GM18498 (cell line): ENCODE data around the gene ZNF550.
A peak's percentile ranks its signal among the peaks of the same experiment; 100 is the strongest.
"Not testable (repeated sequence)": the region's sequence is repeated elsewhere in the genome, so short reads cannot be mapped to it uniquely, and the experiment has no call there.

Experiments
- ATAC-seq: cut with Tn5 transposase; IDR thresholded peaks from one replicate; pipeline ENCODE4 v1.9.1; 2021; ENCODE audit warnings: mild to moderate bottlenecking, moderate library complexity; ENCODE audit not compliant: unreplicated experiment

The ZNF550 gene

GRCh38 chr19:57537953-57538547 is 21.6 kb downstream of the ZNF550 start:
- no peak for ATAC-seq

- peak; percentile 99 for ATAC-seq
Measured at GRCh38 chr19:57527136-57527881, 32.4 kb downstream of the ZNF550 start, which contains the start of gene ZNF549. Gene ZNF549, plus strand, starts transcription at chr19:57527356. Its CDS starts 218 bp downstream, at chr19:57527574.

GRCh38 chr19:57518021-57518420 is 41.6 kb downstream of the ZNF550 start:
- not testable (repeated sequence) for ATAC-seq

- no peak for ATAC-seq
Measured at GRCh38 chr19:57515255-57515654, 44.4 kb downstream of the ZNF550 start.

GRCh38 chr19:57512845-57513244 is 46.8 kb downstream of the ZNF550 start:
- ATAC-seq: no peak

GRCh38 chr19:57511484-57511883 is 48.2 kb downstream of the ZNF550 start:
- no peak for ATAC-seq

GRCh38 chr19:57506163-57506562 is 53.5 kb downstream of the ZNF550 start:
- no peak for ATAC-seq

- ATAC-seq: not testable (repeated sequence)
Measured at GRCh38 chr19:57500400-57500799, 59.3 kb downstream of the ZNF550 start.

GRCh38 chr19:57499680-57500395 is 59.8 kb downstream of the ZNF550 start, which contains the start of gene ZNF773:
Gene ZNF773, plus strand, starts transcription at chr19:57499938. Its CDS starts 143 bp downstream, at chr19:57500081.
- peak; percentile 96 for ATAC-seq

- not testable (repeated sequence) for ATAC-seq
Measured at GRCh38 chr19:57499332-57499679, 60.4 kb downstream of the ZNF550 start.

- ATAC-seq: not testable (repeated sequence)
Measured at GRCh38 chr19:57488299-57488644, 71.4 kb downstream of the ZNF550 start.

GRCh38 chr19:57487477-57488298 is 72.0 kb downstream of the ZNF550 start, which contains the start of gene ZNF419:
Gene ZNF419, plus strand, starts transcription at chr19:57487750. Its CDS starts 201 bp downstream, at chr19:57487951.
- peak; percentile 97 for ATAC-seq
